SH-SY5Y (cell line): Measurements from ENCODE around the gene HMGN1.

Experiments used
- GATA2 ChIP-seq: IDR thresholded peaks from 2 replicates; pipeline ENCODE4 v1.6.1; 2011; ENCODE audit warnings: mild to moderate bottlenecking, low read depth, low read length
- GATA3 ChIP-seq: IDR thresholded peaks from 2 replicates; pipeline ENCODE4 v1.6.1; 2011; ENCODE audit warnings: low read depth, mild to moderate bottlenecking, low read length, moderate library complexity

GRCh38 chr21:39386194-39386593 is 37.3 kb upstream of the HMGN1 start:
- TF ChIP-seq GATA2: no peak
- TF ChIP-seq GATA3: no peak
